Sciatic nerve (tissue), 2 donors: ENCODE measurements around the gene SLIT3. TPM values are rescaled to one million over a fixed set of nuclear protein-coding genes. Genes with fewer than 3 reads are reported as not detected.
A peak's percentile ranks its signal among the peaks of the same experiment; 100 is the strongest.
"Not testable (repeated sequence)": the region's sequence is repeated elsewhere in the genome, so short reads cannot be mapped to it uniquely, and the experiment has no call there.

Experiments
- ATAC-seq: fragments of 200-7000 bp; cut with Tn5 transposase; one replicate; pipeline ENCODE4 v1.9.1; 2020; ENCODE audit warnings: mild to moderate bottlenecking, moderate library complexity
- DNase-seq: peaks from one replicate; pipeline ENCODE4 v3.0.0-alpha.2; 2020; ENCODE audit warnings: low spot score
- intact Hi-C: fragments of 100-400 bp; cut with DNase I; formaldehyde crosslinking; loops from one replicate; pipeline ENCODE4 v1.14.2; 2022
- total RNA-seq: library from RNA; stranded (reverse); fragmentation: NEBNext Ultra II Directional; extraction: Animal tissue kit (Norgen Biotek cat#: 25700); gene quantifications from one replicate; pipeline ENCODE4 v1.2.1, GENCODE V29; 2021
- donor health status: DM: no; HTN: no; CAD: no.
- donor health status: DM: no; HTN: no; CAD: no.

SLIT3 gene
- total RNA-seq, 1 donor from 2014 or later = 50.6 TPM

GRCh38 chr5:168656633-168657032 lies 644.3 kb downstream of the SLIT3 start:
- ATAC-seq (peak; percentile 49), DNase-seq (no peak)
- intact Hi-C loops = no loop called here

DNA sequence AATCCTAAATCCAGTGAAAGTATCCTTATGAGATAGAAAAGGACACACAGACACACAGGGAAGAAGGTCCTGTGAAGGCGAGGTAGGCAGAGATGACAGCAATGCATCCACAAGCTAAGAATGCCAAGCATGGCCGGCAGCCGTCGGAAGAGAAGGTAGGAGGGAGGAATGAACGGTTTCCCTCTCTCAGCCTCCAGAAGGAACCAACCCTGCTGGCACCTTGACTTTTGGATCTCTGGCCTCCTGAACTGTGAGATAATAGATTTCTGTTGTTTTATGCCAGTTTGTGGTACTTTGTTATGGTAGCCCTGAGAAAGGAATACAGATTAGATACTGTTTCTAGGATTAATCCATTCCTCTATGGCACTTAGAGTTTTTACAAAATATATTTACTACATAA lies 645.6 kb downstream of the SLIT3 start:
- ATAC-seq (no peak), DNase-seq (no peak)
- intact Hi-C loops = no loop called here

GRCh38 chr5:168654211-168654721 lies 646.7 kb downstream of the SLIT3 start:
- intact Hi-C loops = no loop called here
- peak; percentile 93 for ATAC-seq
- DNase-seq = peak; percentile 77

- DNase-seq (no peak), ATAC-seq (peak; percentile 22)
- intact Hi-C loops = no loop called here
Observed at GRCh38 chr5:168653626-168654025, 647.3 kb downstream of the SLIT3 start.

- ATAC-seq (peak; percentile 65), DNase-seq (no peak)
- intact Hi-C loops = no loop called here
Observed at GRCh38 chr5:168651648-168652047, 649.3 kb downstream of the SLIT3 start.

- DNase-seq = no peak
- no peak for ATAC-seq
- intact Hi-C loops = no loop called here
Observed at GRCh38 chr5:168649306-168649705, 651.6 kb downstream of the SLIT3 start.

- intact Hi-C loops = no loop called here
- no peak for ATAC-seq
Observed at GRCh38 chr5:168648576-168648975, 652.4 kb downstream of the SLIT3 start.

DNA sequence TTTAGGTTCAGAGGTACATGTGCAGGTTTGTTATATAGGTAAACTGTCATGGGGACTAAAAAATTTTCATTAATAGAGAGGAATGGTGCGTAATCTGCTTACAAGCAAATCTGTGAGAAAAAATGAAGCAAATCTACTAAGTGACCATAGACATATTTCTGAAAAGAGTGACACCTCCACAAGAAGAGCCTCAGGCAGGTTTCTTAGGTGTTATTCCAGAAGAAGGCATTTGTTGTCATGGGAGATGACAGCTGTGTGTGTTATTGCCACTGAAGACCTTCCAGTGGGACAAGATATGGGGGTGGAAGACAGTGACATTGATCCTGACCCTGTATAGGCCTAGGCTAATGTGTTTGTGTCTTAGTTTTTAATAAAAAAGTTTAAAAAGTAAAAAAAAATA lies 652.9 kb downstream of the SLIT3 start:
- ATAC-seq (no peak), DNase-seq (no peak)
- intact Hi-C loops = no loop called here

More at GRCh38 chr5:168648576-168648975, 652.4 kb downstream of the SLIT3 start:
- no peak for DNase-seq

DNA sequence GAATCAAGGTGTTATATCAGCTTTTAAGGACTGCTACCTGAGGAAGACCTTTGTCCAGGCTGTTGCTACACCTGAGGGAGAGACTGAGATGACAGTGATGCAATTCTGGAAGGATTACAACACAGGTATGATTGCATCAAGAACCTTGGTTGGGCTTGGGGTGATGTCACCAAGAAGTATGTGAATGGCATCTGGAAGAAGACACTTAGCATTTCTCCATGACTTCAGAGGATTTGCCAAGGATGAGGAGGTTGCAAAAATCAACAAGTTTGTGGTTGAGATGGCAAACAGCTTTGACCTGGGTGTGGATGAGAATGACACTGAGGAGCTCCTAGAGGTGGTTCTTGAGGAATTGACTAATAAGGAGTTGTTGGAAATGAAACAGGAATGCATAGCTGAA lies 653.9 kb downstream of the SLIT3 start:
- DNase-seq = no peak
- peak; percentile 30 for ATAC-seq
- intact Hi-C loops = no loop called here

- ATAC-seq = no peak
- no peak for DNase-seq
- intact Hi-C loops = no loop called here
Observed at GRCh38 chr5:168646335-168646734, 654.6 kb downstream of the SLIT3 start.

DNA sequence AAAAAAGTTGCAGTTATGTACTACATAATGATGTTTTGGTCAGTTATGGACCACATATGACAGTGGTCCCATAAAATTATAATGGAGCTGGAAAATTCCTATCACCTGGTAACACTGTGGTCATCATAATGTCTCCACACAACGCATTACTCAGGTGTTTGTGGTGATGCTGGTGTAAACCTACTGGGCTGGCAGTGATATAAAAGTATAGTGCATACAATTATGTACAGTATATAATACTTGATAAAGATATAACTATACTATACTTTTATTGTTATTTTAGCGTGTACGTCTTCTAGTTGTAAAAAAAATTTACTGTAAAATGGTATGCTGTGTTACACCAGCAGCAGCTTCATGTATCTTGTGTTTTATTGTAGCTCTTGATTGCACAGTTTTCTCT lies 655.7 kb downstream of the SLIT3 start:
- ATAC-seq (no peak), DNase-seq (no peak)
- intact Hi-C loops = no loop called here

- intact Hi-C loops = no loop called here
- DNase-seq (no peak), ATAC-seq (no peak)
Observed at GRCh38 chr5:168642019-168642418, 658.9 kb downstream of the SLIT3 start.

DNA sequence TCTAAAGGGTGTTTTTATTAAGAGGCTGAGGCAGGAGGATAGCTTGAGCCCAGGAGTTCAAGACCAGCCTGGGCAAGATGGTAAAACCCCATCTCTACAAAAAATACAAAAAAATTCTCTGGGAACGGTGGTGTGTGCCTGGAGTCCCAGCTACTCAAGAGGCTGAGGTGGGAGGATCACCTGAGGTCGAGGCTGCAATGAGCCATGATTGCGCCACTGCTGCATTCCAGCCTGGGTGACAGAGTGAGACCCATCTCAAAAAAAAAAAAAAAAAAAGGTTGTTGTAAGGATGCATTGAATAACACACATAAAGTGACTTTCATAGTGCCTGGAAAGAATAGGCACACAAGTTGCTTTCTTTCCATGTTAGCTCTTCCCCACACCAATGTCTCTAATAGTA lies 662.1 kb downstream of the SLIT3 start:
- ATAC-seq, DNase-seq, intact Hi-C loops: not testable (repeated sequence)

DNA sequence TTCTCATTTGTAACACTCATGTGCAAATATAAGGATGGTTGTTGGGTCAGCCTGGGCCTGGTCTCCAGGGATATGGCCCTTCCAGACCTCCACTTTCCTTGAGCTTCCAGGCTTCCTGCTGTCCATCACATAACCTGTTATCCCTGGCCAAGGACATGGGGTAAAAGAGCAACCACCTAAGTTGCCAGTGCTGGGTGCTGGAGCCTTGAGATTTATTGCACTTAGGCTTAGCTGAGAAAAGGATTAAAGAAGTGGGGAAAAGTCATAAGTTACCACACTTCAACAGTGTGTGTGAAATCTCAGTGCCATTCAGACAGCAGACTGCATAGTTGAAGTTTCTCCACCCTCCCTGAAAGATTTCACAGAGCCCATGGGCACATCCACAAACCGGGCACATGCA lies 663.1 kb downstream of the SLIT3 start:
- intact Hi-C loops = no loop called here
- DNase-seq (no peak), ATAC-seq (peak; percentile 36)

DNA sequence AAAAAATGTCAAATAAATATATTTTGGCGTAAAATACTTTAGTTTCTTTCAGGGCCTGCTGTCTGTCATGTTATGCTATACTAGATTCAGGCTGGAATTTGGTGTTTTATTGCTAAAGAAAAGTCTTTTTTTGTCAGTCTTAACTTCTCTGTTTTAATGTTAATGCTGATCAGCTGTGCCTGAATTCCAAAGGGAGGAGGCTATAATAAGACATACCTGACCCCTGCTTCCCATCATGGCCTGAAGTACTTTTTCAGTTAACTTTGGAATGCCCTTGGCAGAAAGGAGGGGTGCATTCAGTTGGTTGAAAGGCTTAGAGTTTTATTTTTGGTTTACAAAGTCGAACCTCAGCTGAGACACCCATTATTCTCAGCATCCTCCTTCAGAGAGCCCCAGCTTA lies 663.7 kb downstream of the SLIT3 start:
- DNase-seq = no peak
- intact Hi-C loops = no loop called here
- no peak for ATAC-seq

- DNase-seq, intact Hi-C loops, ATAC-seq: not testable (repeated sequence)
Observed at GRCh38 chr5:168630958-168631357, 670.0 kb downstream of the SLIT3 start.

GRCh38 chr5:168624850-168625364 lies 676.0 kb downstream of the SLIT3 start:
- ATAC-seq (no peak), DNase-seq (no peak)
- intact Hi-C loops = no loop called here

- ATAC-seq = no peak
- intact Hi-C loops = no loop called here
Observed at GRCh38 chr5:168620807-168621206, 680.1 kb downstream of the SLIT3 start.

DNA sequence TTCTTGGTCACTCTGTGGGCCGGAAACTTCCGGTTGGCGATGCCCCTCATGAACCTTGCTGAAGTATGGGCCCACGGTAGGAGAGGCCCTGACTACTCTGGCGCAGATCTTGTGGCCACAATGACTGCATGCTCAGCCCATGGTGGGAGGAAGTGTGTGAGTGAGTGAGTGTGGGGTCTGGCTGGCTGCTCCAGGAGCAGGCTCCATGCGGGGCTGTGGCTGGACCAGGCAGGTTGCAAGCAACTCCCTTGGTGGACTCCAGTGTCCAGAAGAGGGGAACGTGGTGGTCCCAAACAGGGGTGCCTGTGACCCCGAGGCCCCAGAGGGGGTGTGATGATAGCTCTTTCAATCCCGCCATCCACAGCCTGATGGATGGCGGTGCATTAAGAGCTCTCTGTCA lies 686.3 kb downstream of the SLIT3 start:
- intact Hi-C loops = no loop called here
- ATAC-seq (no peak), DNase-seq (no peak)

More at GRCh38 chr5:168620807-168621206, 680.1 kb downstream of the SLIT3 start:
- no peak for DNase-seq

DNA sequence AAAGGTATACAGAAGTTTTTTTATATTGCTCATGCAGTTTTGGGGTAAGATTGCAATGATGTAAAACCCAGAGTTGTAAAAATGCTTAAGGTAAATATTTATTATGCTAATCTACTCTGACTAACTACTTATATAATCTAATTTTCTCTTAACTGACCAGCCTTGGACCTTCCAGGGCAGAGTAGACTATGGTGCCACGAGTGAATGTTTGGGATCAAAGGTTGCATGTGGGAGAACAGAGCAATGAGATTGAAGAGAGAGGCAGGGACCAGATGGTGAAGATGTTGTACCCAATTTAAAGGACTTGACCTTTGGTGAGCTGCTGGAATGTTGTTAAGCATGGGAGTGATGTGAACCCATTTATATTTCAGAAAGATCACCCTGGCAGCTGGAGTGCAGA lies 686.9 kb downstream of the SLIT3 start:
- DNase-seq (no peak), ATAC-seq (no peak)
- intact Hi-C loops = no loop called here

DNA sequence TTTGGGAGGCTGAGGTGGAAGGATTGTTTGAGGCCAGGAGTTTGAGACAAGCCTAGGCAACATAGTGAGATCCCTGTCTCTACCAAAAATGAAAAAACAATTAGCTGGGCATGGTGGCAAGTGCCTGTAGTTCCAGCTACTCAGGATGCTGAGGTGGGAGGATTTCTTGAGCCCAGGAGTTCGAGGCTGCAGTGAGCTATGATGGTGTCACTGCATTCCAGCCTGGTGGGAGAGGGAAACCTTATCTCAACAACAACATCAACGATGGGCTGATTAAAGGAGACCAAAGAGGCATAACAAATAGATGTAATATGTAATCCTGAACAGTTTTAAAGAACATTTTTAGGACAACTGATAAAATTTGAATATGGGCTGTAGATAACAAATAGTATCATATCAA lies 687.5 kb downstream of the SLIT3 start:
- DNase-seq (no peak), ATAC-seq (no peak)
- intact Hi-C loops = no loop called here
